ENCODE measurements around the gene IPP.

Gene IPP

DNA sequence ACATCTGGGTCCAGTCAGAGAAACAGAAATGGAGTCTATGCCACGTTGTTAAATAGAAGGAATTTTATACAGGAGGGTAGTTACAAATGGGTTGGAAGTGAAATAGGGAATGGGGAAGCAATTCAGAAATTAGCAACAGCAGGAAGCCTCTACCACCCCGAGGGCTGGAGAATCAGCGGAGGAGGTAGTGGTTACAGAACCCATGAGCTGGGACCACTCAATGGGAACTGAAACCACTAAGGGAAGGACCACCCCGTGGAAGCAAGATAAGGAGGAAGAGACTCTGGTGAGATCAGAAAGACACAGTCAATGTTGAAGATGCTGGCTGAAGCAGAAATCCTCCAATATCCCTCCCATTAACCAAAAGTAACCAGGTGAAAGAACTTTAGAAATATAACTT, 37.5 kb upstream of the IPP start:
- TF ChIP-seq, protein P1, sequence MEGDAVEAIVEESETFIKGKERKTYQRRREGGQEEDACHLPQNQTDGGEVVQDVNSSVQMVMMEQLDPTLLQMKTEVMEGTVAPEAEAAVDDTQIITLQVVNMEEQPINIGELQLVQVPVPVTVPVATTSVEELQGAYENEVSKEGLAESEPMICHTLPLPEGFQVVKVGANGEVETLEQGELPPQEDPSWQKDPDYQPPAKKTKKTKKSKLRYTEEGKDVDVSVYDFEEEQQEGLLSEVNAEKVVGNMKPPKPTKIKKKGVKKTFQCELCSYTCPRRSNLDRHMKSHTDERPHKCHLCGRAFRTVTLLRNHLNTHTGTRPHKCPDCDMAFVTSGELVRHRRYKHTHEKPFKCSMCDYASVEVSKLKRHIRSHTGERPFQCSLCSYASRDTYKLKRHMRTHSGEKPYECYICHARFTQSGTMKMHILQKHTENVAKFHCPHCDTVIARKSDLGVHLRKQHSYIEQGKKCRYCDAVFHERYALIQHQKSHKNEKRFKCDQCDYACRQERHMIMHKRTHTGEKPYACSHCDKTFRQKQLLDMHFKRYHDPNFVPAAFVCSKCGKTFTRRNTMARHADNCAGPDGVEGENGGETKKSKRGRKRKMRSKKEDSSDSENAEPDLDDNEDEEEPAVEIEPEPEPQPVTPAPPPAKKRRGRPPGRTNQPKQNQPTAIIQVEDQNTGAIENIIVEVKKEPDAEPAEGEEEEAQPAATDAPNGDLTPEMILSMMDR (IDR thresholded peaks at IDR 0.05; ENCODE audit: low read depth, low read length, missing control alignments), result no peak
- no peak for DNase-seq (ENCODE audit: low read depth)
- in situ Hi-C loops (cut with HindIII; ENCODE audit: low sequenced_read_pairs), result no loop called here
- no peak overlapping the region for H3K4me3 ChIP-seq (ENCODE audit: low read depth, low read length)

DNA sequence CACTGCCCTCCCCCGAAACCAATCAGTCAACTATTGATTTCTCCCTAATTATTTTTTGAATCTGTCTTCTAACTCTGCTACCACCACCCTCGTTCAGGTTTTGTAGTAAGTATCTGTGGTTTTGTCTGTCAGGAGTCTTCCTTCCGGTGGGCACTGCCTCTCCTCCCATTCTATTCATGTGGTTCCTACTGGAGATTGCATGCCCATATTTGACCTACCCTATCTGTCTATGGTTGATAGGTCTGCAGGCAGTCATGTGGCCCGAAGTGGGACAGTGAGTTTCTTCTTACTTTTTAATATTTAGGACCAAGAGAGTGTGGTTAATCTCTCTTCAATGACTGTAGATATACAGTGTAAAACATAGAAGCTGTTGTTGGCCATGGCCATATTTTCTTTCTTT, 35.1 kb upstream of the IPP start:
- in situ Hi-C loops (cut with HindIII; ENCODE audit: low sequenced_read_pairs), result no loop called here
- no peak overlapping the region for H3K4me3 ChIP-seq (ENCODE audit: low read depth, low read length)
- TF ChIP-seq, protein P1 (IDR thresholded peaks at IDR 0.05; ENCODE audit: low read depth, low read length, missing control alignments), result no peak
- no peak for DNase-seq (ENCODE audit: low read depth)

DNA sequence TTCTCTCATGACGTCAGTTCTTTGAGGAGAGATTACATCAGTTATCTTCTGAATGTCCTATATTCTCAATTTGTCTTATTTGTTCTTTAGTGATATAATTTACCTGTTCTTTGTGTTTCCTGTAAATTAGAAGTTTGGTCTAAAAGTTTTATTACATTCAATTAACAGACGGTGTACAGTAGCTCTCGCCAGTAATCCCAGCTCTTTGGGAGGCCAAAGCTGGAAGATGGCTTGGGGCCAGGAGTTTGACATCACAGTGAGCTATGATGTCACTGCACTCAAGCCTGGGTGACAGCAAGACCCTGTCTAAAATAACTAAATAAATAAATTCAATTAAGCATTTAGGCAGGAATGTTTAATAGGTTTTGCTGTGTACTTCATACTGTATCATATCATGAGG, 25.3 kb upstream of the IPP start:
- no peak for DNase-seq (ENCODE audit: low read depth)
- no peak overlapping the region for H3K4me3 ChIP-seq (ENCODE audit: low read depth, low read length)
- in situ Hi-C loops (cut with HindIII; ENCODE audit: low sequenced_read_pairs), result no loop called here
- TF ChIP-seq, protein P1 (IDR thresholded peaks at IDR 0.05; ENCODE audit: low read depth, low read length, missing control alignments), result no peak

DNA sequence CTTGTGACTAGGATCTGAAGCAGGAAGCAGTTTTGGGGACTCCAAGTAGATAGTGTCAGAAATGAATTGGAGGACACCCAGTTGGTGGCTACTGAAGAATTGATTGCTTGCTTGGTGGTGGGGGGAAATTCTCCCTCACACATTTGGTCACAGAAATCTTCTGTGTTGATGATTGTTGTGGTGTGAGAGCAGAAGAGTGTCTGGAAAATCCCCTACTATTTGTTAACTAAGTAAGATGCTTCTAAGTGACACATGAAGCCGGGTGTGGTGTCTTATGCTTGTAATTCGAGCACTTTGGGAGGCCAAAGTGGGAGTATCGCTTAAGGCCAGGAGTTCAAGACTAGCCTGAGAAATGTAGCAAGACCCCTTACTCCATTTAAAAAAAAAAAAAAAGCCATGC, 22.5 kb upstream of the IPP start:
- in situ Hi-C loops (cut with HindIII; ENCODE audit: low sequenced_read_pairs), result no loop called here
- no peak overlapping the region for H3K4me3 ChIP-seq (ENCODE audit: low read depth, low read length)
- TF ChIP-seq, protein P1 (IDR thresholded peaks at IDR 0.05; ENCODE audit: low read depth, low read length, missing control alignments), result no peak
- DNase-seq (ENCODE audit: low read depth), result no peak

DNA sequence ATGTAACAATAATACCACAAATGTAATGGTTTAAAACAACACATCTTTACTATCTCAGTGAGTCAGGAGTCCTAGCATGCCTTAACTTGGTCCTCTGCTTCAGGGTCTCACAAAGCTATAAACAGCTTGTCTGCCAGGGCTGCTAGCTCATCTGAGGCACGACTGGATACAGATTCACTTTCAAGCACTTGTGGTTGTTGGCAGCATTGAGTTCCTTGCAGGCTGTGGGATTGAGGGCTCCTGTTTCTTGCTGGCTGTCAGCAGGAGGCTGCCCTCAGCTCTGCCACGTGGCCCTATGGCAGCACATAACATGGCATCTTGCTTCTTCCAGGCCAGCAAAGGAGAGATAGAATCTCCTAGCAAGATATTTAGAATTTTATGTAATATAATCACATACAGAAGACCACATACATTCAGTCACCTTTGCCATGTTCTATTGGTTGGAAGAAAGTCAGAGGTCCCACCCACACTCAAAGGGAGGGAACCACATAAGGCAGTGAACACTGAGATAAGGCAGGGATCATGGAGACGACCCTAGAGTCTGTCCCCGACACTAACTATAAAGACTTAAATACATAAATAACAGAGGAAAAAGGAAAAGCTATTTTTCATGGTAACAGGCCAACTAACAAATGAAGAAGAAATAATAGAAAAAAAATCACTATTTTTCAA, 18.9 kb upstream of the IPP start:
- TF ChIP-seq, protein P1 (IDR thresholded peaks at IDR 0.05; ENCODE audit: low read depth, low read length, missing control alignments), result no peak
- no peak overlapping the region for H3K4me3 ChIP-seq (ENCODE audit: low read depth, low read length)
- in situ Hi-C loops (cut with HindIII; ENCODE audit: low sequenced_read_pairs), result no loop called here
- peak; percentile 78 for DNase-seq (ENCODE audit: low read depth)

DNA sequence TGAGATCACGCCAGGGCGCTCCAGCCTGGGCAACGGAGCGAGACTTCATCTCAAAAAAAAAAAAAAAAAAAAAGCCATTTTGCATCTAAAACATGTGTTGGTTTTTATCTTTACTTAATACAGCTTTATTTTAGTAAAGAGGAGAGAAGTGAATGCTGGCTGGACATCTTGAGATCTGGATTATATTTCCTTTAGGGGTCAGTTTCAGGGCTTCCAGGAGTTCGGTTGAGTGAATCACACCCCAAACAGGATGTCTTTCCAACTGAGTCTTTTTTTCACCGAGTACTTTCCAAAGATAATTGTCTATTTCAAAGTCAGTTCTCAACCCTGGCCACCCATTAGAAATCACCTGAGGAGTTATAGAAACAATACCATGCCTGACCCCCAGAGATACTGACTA, 16.6 kb upstream of the IPP start:
- in situ Hi-C loops (cut with HindIII; ENCODE audit: low sequenced_read_pairs), result no loop called here

More for the DNA sequence above, 16.6 kb upstream of the IPP start:
- TF ChIP-seq, protein P1 (IDR thresholded peaks at IDR 0.05; ENCODE audit: low read depth, low read length, missing control alignments), result no peak
- DNase-seq (ENCODE audit: low read depth), result peak; percentile 36
- H3K4me3 ChIP-seq (ENCODE audit: low read depth, low read length), result no peak overlapping the region
